OCI-LY7 (cell line): ENCODE data around the gene ITSN2. TPM values are rescaled to one million over a fixed set of nuclear protein-coding genes. Genes with fewer than 3 reads are reported as not detected.
A peak's percentile ranks its signal among the peaks of the same experiment; 100 is the strongest.

ENCODE experiments used
- BruUV-seq: library from RNA; stranded (reverse); fragments of 400-500 nt; replicated peaks from 2 replicates; lab custom pipeline; 2021; lab: Mats Ljungman, UMichigan
- CTCF ChIA-PET: fragments of 300-600 bp; sonication (Branson Sonifier 250); formaldehyde crosslinking; loops from one replicate; lab custom pipeline; 2022; ENCODE audit warnings: antibody characterized with exemption; ENCODE audit not compliant: unreplicated experiment; lab: Charles Lee
- POLR2A ChIA-PET: fragments of 300-600 bp; sonication (Branson Sonifier 250); formaldehyde crosslinking; loops from one replicate; lab custom pipeline; 2022; ENCODE audit warnings: antibody characterized with exemption; lab: Charles Lee
- DNase-seq: peaks from one replicate; pipeline ENCODE4 v3.0.0-alpha.2; 2015; ENCODE audit warnings: low spot score
- H2AFZ ChIP-seq: fragments of 200-600 bp; sonication (generic), shearing (Covaris generic); 2 replicates; pipeline ENCODE4 v1.6.1; 2014; ENCODE audit warnings: mild to moderate bottlenecking, antibody characterized with exemption, low read length, moderate library complexity
- H3K27ac ChIP-seq: fragments of 200-600 bp; sonication (generic); 2 replicates; pipeline ENCODE4 v1.5.1; 2014; ENCODE audit warnings: mixed run types, low read depth, mild to moderate bottlenecking, moderate library complexity, low read length, inconsistent platforms; ENCODE audit not compliant: poor library complexity, severe bottlenecking
- H3K36me3 ChIP-seq: fragments of 200-600 bp; sonication (generic); 2 replicates; pipeline ENCODE4 v1.6.1; 2014; ENCODE audit warnings: mild to moderate bottlenecking, antibody characterized with exemption, low read length, moderate library complexity, mixed read lengths; ENCODE audit not compliant: insufficient read depth
- H3K4me1 ChIP-seq: fragments of 200-600 bp; sonication (generic); 2 replicates; pipeline ENCODE4 v1.5.1; 2014; ENCODE audit warnings: mild to moderate bottlenecking, low read length; ENCODE audit not compliant: insufficient read depth, poor library complexity, severe bottlenecking
- H3K4me2 ChIP-seq: fragments of 200-600 bp; sonication (generic); 2 replicates; pipeline ENCODE4 v1.6.1; 2014; ENCODE audit warnings: mild to moderate bottlenecking, low read length
- H3K4me3 ChIP-seq: fragments of 200-600 bp; sonication (generic); 2 replicates; pipeline ENCODE4 v1.5.1; 2014; ENCODE audit warnings: mild to moderate bottlenecking, low read depth, low read length; ENCODE audit not compliant: poor library complexity, severe bottlenecking
- H3K79me2 ChIP-seq: fragments of 200-600 bp; sonication (generic); 2 replicates; pipeline ENCODE4 v1.6.1; 2016; ENCODE audit warnings: low read depth, mild to moderate bottlenecking, low read length, moderate library complexity, mixed read lengths; ENCODE audit not compliant: insufficient read depth
- H3K9me2 ChIP-seq: fragments of 200-600 bp; sonication (generic); 2 replicates; pipeline ENCODE4 v1.6.1; 2016; ENCODE audit warnings: mild to moderate bottlenecking, low read length, mixed read lengths; ENCODE audit not compliant: insufficient read depth
- H3K9me3 ChIP-seq: fragments of 200-600 bp; sonication (generic); 2 replicates; pipeline ENCODE4 v1.6.1; 2014; ENCODE audit warnings: mild to moderate bottlenecking, mixed run types, low read length, mixed read lengths
- H4K20me1 ChIP-seq: fragments of 200-600 bp; sonication (generic); 2 replicates; pipeline ENCODE4 v1.6.1; 2014; ENCODE audit warnings: mild to moderate bottlenecking, antibody characterized with exemption, low read length, moderate library complexity, mixed read lengths; ENCODE audit not compliant: insufficient read depth
- EZH2phosphoT487 ChIP-seq: fragments of 200-600 bp; sonication (generic); IDR thresholded peaks from 2 replicates; pipeline ENCODE4 v1.6.1; 2018; ENCODE audit warnings: low read depth, borderline replicate concordance, mild to moderate bottlenecking, mixed run types, antibody characterized with exemption, low read length, moderate library complexity, mixed read lengths
- intact Hi-C: fragments of 100-400 bp; cut with micrococcal nuclease; formaldehyde crosslinking; loops from one replicate; pipeline ENCODE4 v1.10.0; 2022; ENCODE audit not compliant: unreplicated experiment
- total RNA-seq, 2 experiments: library from RNA; depleted of rRNA in 1 of 2; stranded (reverse); fragments of >200 nt in 1 of 2; shearing (Covaris generic) in 1 of 2; gene quantifications; 2 replicates each; pipeline ENCODE4 v1.2.3, GENCODE V29; 2014 to 2022
- TF ChIP-seq, protein P1 (sequence below): fragments of 200-600 bp; sonication (generic); conservative IDR thresholded peaks from 2 replicates; pipeline ENCODE4 v1.5.1; 2014; ENCODE audit warnings: mild to moderate bottlenecking, antibody characterized with exemption, low read length, moderate library complexity, mixed read lengths

ITSN2 gene
- total RNA-seq, 2 experiments from 2014 or later: 25.4 to 65.7 TPM

DNA sequence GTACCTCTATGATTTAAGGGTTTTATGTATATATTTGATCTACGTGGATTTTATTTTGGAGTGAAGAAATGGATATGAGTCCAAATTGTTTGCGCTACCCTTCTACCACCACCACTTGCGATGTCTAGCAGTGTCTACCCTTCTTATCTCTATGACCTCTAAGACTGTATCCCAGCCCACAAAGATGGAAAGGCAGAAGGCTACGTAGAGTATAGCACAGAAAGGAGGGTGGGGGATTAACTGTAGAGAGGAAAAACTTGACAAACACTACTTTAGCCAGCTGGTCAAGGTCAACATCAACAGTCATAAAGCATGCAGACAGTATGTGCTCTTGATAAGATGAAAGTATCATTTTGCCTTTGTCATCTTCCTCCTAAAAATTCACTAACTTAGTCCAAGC, 14.4 kb downstream of the ITSN2 start:
- ChIA-PET CTCF (no interaction called here), POLR2A (interaction anchor here (0.6 to 1.6 kb wide), 5 partner anchors 16 to 39 kb away, joined by 3 to 5 read pairs (median 3); no protein-coding TSS in a partner anchor)
- H3K9me3 ChIP-seq: no peaks in the 10 kb centered on the region; the same call in 1 of the 2 replicates
- no peak for TF ChIP-seq EZH2phosphoT487
- TF ChIP-seq, protein P1, sequence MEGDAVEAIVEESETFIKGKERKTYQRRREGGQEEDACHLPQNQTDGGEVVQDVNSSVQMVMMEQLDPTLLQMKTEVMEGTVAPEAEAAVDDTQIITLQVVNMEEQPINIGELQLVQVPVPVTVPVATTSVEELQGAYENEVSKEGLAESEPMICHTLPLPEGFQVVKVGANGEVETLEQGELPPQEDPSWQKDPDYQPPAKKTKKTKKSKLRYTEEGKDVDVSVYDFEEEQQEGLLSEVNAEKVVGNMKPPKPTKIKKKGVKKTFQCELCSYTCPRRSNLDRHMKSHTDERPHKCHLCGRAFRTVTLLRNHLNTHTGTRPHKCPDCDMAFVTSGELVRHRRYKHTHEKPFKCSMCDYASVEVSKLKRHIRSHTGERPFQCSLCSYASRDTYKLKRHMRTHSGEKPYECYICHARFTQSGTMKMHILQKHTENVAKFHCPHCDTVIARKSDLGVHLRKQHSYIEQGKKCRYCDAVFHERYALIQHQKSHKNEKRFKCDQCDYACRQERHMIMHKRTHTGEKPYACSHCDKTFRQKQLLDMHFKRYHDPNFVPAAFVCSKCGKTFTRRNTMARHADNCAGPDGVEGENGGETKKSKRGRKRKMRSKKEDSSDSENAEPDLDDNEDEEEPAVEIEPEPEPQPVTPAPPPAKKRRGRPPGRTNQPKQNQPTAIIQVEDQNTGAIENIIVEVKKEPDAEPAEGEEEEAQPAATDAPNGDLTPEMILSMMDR: no peak
- H4K20me1 ChIP-seq: peaks cover 12% of the 10 kb centered on the region; the same call in 1 of the 2 replicates
- H3K4me2 ChIP-seq: no peak overlapping the region
- H3K9me2 ChIP-seq: no peaks in the 10 kb centered on the region; the same call in 1 of the 2 replicates
- no peak overlapping the region for H2AFZ ChIP-seq
- no peak overlapping the region for H3K4me3 ChIP-seq
- no peak overlapping the region for H3K27ac ChIP-seq
- H3K4me1 ChIP-seq: peaks cover 32% of the 10 kb centered on the region
- H3K36me3 ChIP-seq: no peaks in the 10 kb centered on the region; the same call in 1 of the 2 replicates
- no peak for DNase-seq
- intact Hi-C loops: no loop called here
- peaks cover 92% of the 10 kb centered on the region for H3K79me2 ChIP-seq
- BruUV-seq: no TSS peak

DNA sequence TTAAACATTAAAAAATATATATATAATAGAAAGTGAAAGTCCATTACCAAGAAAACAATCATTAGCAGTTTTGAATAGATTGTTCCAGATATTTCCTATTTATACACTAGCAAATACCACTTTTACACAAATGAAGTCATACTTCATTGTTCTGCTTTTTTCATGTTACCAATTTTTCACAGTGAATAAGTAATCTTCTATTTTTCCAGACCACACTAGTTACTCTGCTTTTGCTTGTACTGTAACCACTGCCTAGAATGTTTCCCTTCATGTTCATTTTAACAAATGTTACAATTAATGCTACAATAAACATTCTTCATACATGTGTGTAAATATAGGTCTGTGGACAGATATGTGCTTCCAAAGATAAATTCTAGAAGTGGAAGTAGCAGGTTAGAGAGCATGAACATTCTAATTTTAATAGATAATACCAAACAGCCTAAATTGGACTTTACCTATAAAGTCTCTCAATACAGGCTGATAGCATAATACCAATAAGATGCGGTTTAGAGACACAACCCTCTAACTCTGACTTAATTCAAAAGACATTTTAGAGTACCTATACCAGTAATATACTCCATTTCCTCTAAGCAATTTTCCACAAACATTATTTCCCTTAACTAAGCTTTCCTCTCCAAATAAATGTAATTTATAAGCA, 17.0 kb downstream of the ITSN2 start:
- intact Hi-C loops: no loop called here
- Histone ChIP-seq H3K4me2 (peak overlapping the region; percentile 47), H3K4me1 (peaks cover 29% of the 10 kb centered on the region), H4K20me1 (0 out of 2 replicates have a peak, but pooled peaks cover 11% of the 10 kb centered on the region), H2AFZ (no peak overlapping the region), H3K79me2 (peaks cover 71% of the 10 kb centered on the region), H3K36me3 (no peaks in the 10 kb centered on the region; the same call in 1 of the 2 replicates), H3K9me3 (no peaks in the 10 kb centered on the region), H3K27ac (no peak overlapping the region), H3K4me3 (no peak overlapping the region), H3K9me2 (no peaks in the 10 kb centered on the region; the same call in 1 of the 2 replicates)
- ChIA-PET POLR2A (interaction anchor here (1.2 to 2.1 kb wide), 3 partner anchors 8 to 16 kb away, joined by 3 to 6 read pairs (median 5); partner anchors contain the start of gene ITSN2), CTCF (no interaction called here)
- BruUV-seq: no TSS peak
- no peak for DNase-seq
- TF ChIP-seq, protein P1: no peak
- TF ChIP-seq EZH2phosphoT487: no peak
